Fibroblast of gingiva (primary cell): ENCODE data around the gene GABBR2.
A peak's percentile ranks its signal among the peaks of the same experiment; 100 is the strongest.

Experiments
- DNase-seq: peaks from one replicate; pipeline ENCODE4 v3.0.0-alpha.2; 2011; ENCODE audit warnings: low read depth

The GABBR2 gene

GRCh38 chr9:98545021-98545420, 163.7 kb downstream of the GABBR2 start:
- no peak for DNase-seq

GRCh38 chr9:98541684-98542230, 167.0 kb downstream of the GABBR2 start:
- DNase-seq, result no peak

GRCh38 chr9:98540476-98540875, 168.3 kb downstream of the GABBR2 start:
- no peak for DNase-seq

GRCh38 chr9:98539954-98540353, 168.8 kb downstream of the GABBR2 start:
- no peak for DNase-seq

- DNase-seq, result peak; percentile 29
These were observed 170.1 kb downstream of the GABBR2 start for GRCh38 chr9:98538626-98539031.

GRCh38 chr9:98538203-98538602, 170.5 kb downstream of the GABBR2 start:
- DNase-seq, result no peak

GRCh38 chr9:98536542-98537173, 172.1 kb downstream of the GABBR2 start:
- no peak for DNase-seq

GRCh38 chr9:98533866-98534265, 174.9 kb downstream of the GABBR2 start:
- DNase-seq, result no peak

GRCh38 chr9:98533132-98533531, 175.6 kb downstream of the GABBR2 start:
- no peak for DNase-seq

GRCh38 chr9:98532574-98532973, 176.2 kb downstream of the GABBR2 start:
- no peak for DNase-seq

GRCh38 chr9:98532147-98532546, 176.6 kb downstream of the GABBR2 start:
- DNase-seq, result no peak

GRCh38 chr9:98530806-98531386, 177.8 kb downstream of the GABBR2 start:
- DNase-seq, result no peak

- no peak for DNase-seq
These were observed 178.5 kb downstream of the GABBR2 start for GRCh38 chr9:98530275-98530674.

- no peak for DNase-seq
These were observed 178.9 kb downstream of the GABBR2 start for GRCh38 chr9:98529841-98530240.

- no peak for DNase-seq
These were observed 185.4 kb downstream of the GABBR2 start for GRCh38 chr9:98523231-98523901.

GRCh38 chr9:98522487-98522886, 186.2 kb downstream of the GABBR2 start:
- DNase-seq, result no peak

GRCh38 chr9:98521141-98521540, 187.6 kb downstream of the GABBR2 start:
- peak; percentile 9 for DNase-seq

GRCh38 chr9:98520221-98520960, 188.3 kb downstream of the GABBR2 start:
- peak; percentile 65 for DNase-seq

GRCh38 chr9:98519641-98520040, 189.1 kb downstream of the GABBR2 start:
- no peak for DNase-seq

- DNase-seq, result no peak
These were observed 190.2 kb downstream of the GABBR2 start for GRCh38 chr9:98518556-98518955.

- no peak for DNase-seq
These were observed 191.0 kb downstream of the GABBR2 start for GRCh38 chr9:98517761-98518160.

GRCh38 chr9:98516897-98517503, 191.7 kb downstream of the GABBR2 start:
- no peak for DNase-seq
